ENCODE data around the gene XAGE2.
"Not testable (repeated sequence)": the region's sequence is repeated elsewhere in the genome, so short reads cannot be mapped to it uniquely, and the experiment has no call there.

Gene XAGE2, protein sequence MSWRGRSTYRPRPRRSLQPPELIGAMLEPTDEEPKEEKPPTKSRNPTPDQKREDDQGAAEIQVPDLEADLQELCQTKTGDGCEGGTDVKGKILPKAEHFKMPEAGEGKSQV

DNA sequence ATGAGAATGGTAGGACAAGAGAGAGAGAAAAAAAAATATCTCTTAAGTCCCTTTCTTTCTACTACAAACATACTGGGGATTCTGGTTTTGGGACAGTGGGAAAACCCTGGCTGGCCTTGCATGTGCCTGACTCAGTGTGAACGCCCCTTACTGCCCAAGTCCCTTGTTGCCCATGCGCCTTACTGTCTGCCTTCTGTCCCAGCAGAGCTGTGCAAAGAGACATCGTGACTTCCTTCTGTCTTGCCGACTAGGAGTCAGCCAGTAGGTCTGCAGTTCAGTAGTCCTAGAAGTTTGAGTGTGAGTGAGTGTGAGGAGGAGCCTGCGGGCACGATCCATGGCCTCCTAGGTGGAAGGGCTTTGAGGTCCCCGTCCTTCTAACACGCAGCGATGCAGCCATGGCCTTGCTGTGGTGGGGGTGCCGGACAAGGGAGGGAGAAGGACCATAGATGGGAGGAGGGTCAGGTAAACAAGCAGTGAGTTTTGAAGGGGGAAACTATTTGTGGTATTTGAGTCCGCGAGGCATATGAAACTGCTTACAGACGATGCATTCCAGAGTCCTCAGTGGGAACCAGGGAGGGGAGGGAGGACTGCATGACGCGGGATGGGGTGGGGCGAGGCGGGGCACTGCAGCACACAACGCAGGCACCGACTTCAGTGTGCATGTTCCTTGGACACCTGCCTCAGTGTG lies at the start of gene XAGE2:
TSS of gene XAGE2 (plus strand) at position 654 of the 688 bp plus-strand sequence. CDS start 994 bp downstream, outside the sequence.
- DNase-seq (ENCODE audit: low read depth in 2 of 2), result no peak

DNA sequence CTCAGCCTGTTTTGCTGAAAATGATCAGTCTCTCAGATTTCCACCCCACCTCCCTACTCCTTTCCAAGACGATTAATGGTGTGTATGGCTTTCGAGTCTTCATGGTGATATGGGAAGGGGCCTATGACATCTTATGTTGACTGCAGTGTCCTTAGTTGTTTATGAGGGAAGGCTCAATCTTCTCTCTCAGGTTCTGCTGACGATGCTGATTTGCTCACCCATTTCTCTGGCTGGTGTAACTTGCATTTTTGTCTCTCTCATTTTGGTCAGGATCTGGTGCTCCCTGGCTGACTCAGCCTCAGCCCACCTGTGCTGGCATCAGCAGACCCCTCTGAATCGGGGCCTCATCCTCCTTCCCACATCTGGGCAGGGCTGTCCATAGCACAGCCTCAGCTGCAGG lies 31.4 kb upstream of the XAGE2 start:
- no peak for DNase-seq (ENCODE audit: low read depth in 2 of 2)

- no peak for DNase-seq (ENCODE audit: low read depth in 2 of 2)
These were observed 27.3 kb upstream of the XAGE2 start for GRCh38 chrX:52341493-52341892.

DNA sequence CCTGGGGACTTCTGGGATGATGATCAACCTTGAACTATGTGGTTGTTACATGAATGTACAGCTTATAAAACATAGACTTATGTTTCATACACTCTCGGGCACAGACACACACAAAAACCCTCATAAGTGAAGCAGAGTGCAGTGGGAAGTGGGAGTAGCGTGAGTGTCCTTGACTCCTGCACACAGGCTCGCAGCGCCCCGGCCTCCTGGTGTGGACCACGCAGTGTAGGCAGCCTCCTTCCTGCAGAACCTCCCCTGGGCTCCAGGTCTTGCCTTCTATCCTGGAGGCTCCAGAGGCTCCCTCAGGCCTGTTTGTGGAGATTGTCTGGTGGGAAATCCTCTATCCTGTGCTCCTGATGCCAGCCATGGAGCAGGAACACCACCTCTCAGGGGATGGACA lies 25.7 kb upstream of the XAGE2 start:
- DNase-seq (ENCODE audit: low read depth in 2 of 2), result not testable (repeated sequence)

DNA sequence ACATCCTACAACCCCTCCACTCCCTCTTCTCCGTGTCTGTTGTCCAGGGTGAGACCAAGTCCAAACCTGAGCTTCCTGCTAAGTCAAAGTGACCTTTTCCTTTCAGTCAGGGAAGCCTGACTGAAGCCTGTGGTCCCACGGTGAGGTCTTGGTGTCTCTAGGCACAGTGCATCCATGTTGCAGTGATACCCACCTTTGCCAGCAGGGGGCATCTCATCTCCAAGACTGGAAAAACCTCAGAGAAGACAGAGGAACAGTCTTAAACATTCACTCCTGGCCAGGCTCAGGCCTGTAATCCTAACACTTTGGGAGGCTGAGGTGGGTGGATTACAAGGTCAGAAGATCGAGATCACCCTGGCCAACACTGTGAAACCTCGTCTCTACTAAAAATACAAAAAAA lies 23.4 kb upstream of the XAGE2 start:
- not testable (repeated sequence) for DNase-seq (ENCODE audit: low read depth in 2 of 2)

- no peak for DNase-seq (ENCODE audit: low read depth in 2 of 2)
These were observed 22.4 kb upstream of the XAGE2 start for GRCh38 chrX:52346174-52347165.

DNA sequence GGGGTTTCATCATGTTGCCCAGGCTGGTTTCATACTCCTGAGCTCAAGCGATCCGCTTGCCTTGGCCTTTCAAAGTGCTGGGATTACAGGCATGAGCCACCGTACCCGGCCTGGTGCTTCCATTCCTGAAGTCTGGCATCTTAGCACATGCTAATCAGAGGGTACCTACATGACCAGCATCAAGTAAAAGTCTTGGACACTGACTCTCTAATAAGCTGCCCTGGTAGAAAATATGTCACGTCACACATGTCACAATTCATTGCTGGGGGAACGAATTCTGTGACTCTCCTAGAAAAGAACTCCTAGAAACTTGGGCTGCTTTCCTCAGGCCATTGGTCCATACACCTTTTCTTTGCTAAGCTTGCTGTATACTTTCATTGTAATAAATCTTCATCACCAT lies 19.1 kb upstream of the XAGE2 start:
- no peak for DNase-seq (ENCODE audit: low read depth in 2 of 2)

- DNase-seq (ENCODE audit: low read depth in 2 of 2), result no peak
These were observed 16.3 kb upstream of the XAGE2 start for GRCh38 chrX:52352551-52352950.

DNA sequence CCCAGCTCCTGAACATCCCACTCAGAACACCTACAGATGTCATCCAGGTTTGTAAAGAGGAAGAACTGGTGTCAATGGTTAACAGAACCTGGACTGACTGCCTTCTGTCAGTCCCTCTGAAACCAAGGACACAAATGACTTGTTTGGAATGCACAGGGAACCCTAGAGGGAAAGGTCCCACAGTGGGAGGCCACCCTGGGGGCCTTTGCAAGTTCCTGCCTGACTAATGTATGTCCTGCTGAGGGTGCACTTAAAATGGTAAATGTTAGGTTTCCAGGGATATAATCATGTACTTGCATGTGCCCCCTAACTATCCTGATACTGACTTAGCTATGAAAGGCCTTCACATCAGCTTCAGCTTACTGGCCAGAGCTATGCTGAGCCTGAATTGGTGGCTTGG lies 15.0 kb upstream of the XAGE2 start:
- no peak for DNase-seq (ENCODE audit: low read depth in 2 of 2)

DNA sequence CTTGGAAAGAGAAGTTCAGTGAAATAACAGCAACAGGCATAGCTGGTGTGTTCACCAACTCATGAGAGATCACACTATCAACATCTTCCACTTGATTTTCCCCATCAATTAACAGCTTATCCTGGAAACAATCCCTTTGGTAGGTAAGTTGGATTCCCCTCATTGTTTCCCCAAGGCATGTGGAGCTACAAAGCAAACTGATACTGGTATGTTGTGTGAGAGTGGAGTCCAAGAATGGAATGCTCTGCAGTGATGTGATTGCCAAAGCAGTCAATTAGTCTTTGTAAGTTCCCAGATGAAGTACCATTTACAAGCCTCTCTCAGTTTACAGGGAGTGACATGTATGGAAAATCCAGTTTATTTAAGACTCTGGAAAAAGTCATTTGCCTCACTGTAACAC lies 13.7 kb upstream of the XAGE2 start:
- DNase-seq (ENCODE audit: low read depth in 2 of 2), result no peak

DNA sequence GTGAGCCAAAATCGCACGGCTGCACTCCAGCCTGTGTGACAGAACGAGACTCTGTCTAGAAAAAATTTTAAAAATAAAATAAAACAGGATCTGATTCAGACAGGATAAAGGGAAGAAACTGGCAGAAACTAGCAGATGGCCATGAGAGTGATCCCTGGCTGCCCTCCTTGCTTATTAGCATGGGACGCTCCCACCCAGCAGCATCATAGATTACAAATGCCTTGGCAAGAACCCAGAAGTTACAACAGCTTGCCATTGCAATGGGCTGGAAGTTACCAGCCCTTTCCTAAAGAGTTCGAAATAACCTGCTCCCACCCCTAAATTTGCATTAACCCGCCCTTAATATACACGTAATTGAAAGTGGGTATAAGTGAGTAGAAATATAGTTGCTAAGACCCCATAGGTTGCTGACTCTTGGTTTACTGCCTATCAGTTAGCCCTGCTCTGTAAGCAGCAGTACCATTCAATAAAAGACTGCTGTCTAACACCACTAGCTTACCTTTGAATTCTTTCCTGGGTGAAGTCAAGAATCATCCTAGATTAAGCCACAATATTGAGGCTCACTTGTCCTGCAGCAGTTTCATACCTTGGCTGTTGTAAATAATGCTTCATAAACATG lies 9.1 kb upstream of the XAGE2 start:
- DNase-seq (ENCODE audit: low read depth in 2 of 2), result no peak

- DNase-seq (ENCODE audit: low read depth in 2 of 2), result no peak
These were observed 6.9 kb upstream of the XAGE2 start for GRCh38 chrX:52361941-52362340.

GRCh38 chrX:52363247-52363883 lies 5.5 kb upstream of the XAGE2 start:
- no peak for DNase-seq (ENCODE audit: low read depth in 2 of 2)

DNA sequence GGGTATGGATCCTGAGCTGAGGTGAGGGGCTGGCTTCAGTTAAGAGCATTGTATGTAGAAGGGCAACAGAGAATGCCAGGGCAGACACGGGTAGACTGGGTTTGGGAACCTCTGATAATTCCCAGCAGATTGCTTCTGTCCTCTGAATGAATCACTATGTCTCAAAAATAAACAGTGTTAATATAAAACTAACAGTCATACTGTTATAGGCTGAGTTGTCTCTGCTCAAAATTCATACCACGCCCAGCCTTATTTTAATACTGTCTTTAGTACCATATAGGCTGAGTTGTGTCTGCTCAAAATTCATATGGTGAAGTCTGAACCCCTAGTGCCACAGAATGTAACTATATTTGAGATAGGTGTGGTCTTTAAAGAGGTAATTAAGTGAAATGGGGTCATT lies 10.0 kb downstream of the XAGE2 start:
- DNase-seq (ENCODE audit: low read depth in 2 of 2), result no peak

- no peak for DNase-seq (ENCODE audit: low read depth in 2 of 2)
These were observed 12.2 kb downstream of the XAGE2 start for GRCh38 chrX:52380993-52381392.

DNA sequence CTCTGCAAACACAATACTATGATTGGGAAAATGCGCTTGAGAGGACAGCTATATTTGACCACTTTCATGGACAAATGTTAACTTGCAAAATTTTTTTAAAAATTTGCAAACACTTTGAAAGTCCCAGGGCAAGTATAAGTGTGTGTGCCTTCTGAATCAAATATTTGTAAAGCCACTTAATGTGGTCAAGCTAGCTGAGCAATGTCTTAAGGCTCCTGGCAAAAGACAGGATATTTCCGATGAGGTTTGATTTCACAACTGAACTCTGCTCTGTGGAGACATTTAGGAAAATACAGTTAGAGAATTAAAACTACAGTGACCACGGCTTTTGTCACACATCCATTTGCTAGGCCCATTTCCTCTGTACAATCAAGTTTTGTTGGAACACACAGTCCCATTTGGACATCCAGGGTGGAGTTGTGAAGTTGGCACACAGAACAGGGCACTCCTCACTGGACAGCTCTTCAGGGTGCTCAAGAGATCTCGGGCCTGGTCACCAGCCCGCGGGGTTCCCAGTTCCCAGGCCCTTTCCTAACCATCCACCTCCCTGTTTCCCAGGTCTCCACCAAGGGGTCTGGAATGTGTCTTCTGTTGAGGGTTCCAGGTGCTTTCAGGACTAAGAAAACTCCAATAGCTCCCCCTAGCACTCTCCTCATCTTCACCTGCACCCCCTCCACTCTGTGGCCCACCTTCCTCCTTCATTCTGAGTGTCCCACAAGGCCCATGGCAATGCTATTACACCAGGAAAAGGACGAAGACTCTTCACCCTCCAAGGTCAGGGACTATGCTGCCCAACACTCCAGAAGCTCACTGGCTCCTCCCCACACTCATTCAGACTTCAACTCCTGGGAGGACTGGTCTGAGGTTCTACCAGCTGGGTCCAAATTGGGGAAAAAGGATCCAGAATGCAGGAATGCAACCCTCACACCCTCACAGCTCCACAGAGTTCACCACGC lies 41.9 kb downstream of the XAGE2 start:
- DNase-seq (ENCODE audit: low read depth in 2 of 2), result no peak

DNA sequence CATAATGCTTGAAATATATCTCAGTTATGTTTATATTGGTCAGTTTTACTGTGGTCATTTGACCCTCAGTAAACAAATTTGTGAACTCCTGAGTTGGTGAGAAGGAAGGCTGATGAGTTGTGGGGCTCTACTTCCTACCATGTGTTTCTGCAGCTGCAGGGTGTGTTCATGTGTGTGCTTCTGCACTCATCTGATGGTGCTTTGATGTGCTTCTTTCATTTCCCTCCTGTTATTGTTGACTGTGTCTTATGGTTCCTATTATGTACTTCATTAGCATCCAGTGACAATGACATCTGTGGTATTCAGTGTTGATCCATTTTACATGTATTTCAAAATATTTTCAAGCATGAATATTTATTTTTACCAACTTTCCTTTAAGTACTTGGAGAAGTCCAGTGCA lies 46.5 kb downstream of the XAGE2 start:
- DNase-seq (ENCODE audit: low read depth in 2 of 2), result no peak

GRCh38 chrX:52416816-52417215 lies 48.0 kb downstream of the XAGE2 start:
- no peak for DNase-seq (ENCODE audit: low read depth in 2 of 2)

DNA sequence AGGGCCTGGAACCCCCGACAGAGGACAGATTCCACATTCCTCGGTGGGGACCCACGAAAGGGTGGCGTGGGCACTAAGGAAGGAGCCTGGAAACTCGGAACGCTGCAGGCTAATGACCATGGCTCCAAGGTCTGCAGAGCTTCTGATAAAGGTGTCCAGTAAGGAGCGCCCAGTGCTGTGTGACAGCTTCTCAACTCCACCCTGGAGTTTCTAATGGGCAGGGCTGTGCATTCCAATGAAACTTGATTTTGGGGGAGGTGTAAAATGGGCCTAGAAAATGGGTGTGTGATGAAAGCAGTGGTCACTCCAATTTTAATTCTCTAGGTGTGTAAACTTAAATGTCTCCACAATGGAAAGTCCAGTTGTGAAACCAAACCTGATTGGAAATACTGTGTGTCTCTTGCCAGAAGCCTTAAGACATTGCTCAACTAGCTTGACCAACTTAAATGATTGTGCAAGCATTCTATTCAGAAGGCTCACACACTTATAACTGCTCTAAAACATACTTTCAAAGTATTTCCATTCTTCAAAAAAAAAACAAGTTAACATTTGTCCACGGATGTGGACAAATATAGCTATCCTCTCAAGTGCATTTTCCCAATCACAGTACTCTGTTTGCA lies 52.1 kb downstream of the XAGE2 start:
- no peak for DNase-seq (ENCODE audit: low read depth in 2 of 2)

DNA sequence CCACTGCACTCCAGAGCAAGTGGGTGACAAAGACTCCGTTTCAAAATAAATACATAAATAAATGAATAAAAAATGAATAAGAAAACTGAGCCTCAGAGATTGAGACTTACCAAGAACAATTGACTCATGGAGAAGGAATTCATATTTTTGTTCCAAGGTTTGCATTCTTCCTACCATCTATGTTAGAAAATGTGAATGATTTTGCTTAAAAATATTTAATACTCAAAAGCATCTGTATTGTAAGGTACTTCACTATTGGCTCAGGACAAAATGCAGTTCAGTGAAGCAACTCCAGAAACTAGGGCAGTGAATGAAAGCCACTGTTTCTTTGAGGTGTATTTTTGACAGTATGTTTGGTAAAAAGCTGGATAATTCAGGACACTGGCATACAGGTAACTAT lies 54.1 kb downstream of the XAGE2 start:
- no peak for DNase-seq (ENCODE audit: low read depth in 2 of 2)
